MM.1S (cell line): ENCODE data around the gene ZNF793.

Source experiments
- CTCF ChIP-seq: fragments of 300-600 bp; sonication (generic); IDR thresholded peaks from 2 replicates; pipeline ENCODE4 v1.5.1; 2016; ENCODE audit warnings: antibody characterized with exemption, low read length, mixed read lengths
- EZH2 ChIP-seq: fragments of 300-600 bp; sonication (generic); optimal IDR thresholded peaks from 2 replicates; pipeline ENCODE3; 2017; ENCODE audit warnings: low read depth, mild to moderate bottlenecking, antibody characterized with exemption, low read length, mixed read lengths

GRCh38 chr19:37505958-37506386 is 767 bp upstream of the ZNF793 start:
- TF ChIP-seq CTCF: no peak
- TF ChIP-seq EZH2: no peak
